OCI-LY7 (cell line): ENCODE data around the gene FOXI1. TPM values are rescaled to one million over a fixed set of nuclear protein-coding genes. Genes with fewer than 3 reads are reported as not detected.
"Not testable (repeated sequence)": the region's sequence is repeated elsewhere in the genome, so short reads cannot be mapped to it uniquely, and the experiment has no call there.

Experiments
- BruUV-seq: library from RNA; stranded (reverse); fragments of 400-500 nt; replicated peaks from 2 replicates; lab custom pipeline; 2021; lab: Mats Ljungman, UMichigan
- CTCF ChIA-PET: fragments of 300-600 bp; sonication (Branson Sonifier 250); formaldehyde crosslinking; loops from one replicate; lab custom pipeline; 2022; ENCODE audit warnings: antibody characterized with exemption; ENCODE audit not compliant: unreplicated experiment; lab: Charles Lee
- POLR2A ChIA-PET: fragments of 300-600 bp; sonication (Branson Sonifier 250); formaldehyde crosslinking; loops from one replicate; lab custom pipeline; 2022; ENCODE audit warnings: antibody characterized with exemption; lab: Charles Lee
- DNase-seq: peaks from one replicate; pipeline ENCODE4 v3.0.0-alpha.2; 2015; ENCODE audit warnings: low spot score
- H2AFZ ChIP-seq: fragments of 200-600 bp; sonication (generic), shearing (Covaris generic); 2 replicates; pipeline ENCODE4 v1.6.1; 2014; ENCODE audit warnings: mild to moderate bottlenecking, antibody characterized with exemption, low read length, moderate library complexity
- H3K27ac ChIP-seq: fragments of 200-600 bp; sonication (generic); 2 replicates; pipeline ENCODE4 v1.5.1; 2014; ENCODE audit warnings: mixed run types, low read depth, mild to moderate bottlenecking, moderate library complexity, low read length, inconsistent platforms; ENCODE audit not compliant: poor library complexity, severe bottlenecking
- H3K36me3 ChIP-seq: fragments of 200-600 bp; sonication (generic); 2 replicates; pipeline ENCODE4 v1.6.1; 2014; ENCODE audit warnings: mild to moderate bottlenecking, antibody characterized with exemption, low read length, moderate library complexity, mixed read lengths; ENCODE audit not compliant: insufficient read depth
- H3K4me1 ChIP-seq: fragments of 200-600 bp; sonication (generic); 2 replicates; pipeline ENCODE4 v1.5.1; 2014; ENCODE audit warnings: mild to moderate bottlenecking, low read length; ENCODE audit not compliant: insufficient read depth, poor library complexity, severe bottlenecking
- H3K4me2 ChIP-seq: fragments of 200-600 bp; sonication (generic); 2 replicates; pipeline ENCODE4 v1.6.1; 2014; ENCODE audit warnings: mild to moderate bottlenecking, low read length
- H3K4me3 ChIP-seq: fragments of 200-600 bp; sonication (generic); 2 replicates; pipeline ENCODE4 v1.5.1; 2014; ENCODE audit warnings: mild to moderate bottlenecking, low read depth, low read length; ENCODE audit not compliant: poor library complexity, severe bottlenecking
- H3K79me2 ChIP-seq: fragments of 200-600 bp; sonication (generic); 2 replicates; pipeline ENCODE4 v1.6.1; 2016; ENCODE audit warnings: low read depth, mild to moderate bottlenecking, low read length, moderate library complexity, mixed read lengths; ENCODE audit not compliant: insufficient read depth
- H3K9me2 ChIP-seq: fragments of 200-600 bp; sonication (generic); 2 replicates; pipeline ENCODE4 v1.6.1; 2016; ENCODE audit warnings: mild to moderate bottlenecking, low read length, mixed read lengths; ENCODE audit not compliant: insufficient read depth
- H3K9me3 ChIP-seq: fragments of 200-600 bp; sonication (generic); 2 replicates; pipeline ENCODE4 v1.6.1; 2014; ENCODE audit warnings: mild to moderate bottlenecking, mixed run types, low read length, mixed read lengths
- H4K20me1 ChIP-seq: fragments of 200-600 bp; sonication (generic); 2 replicates; pipeline ENCODE4 v1.6.1; 2014; ENCODE audit warnings: mild to moderate bottlenecking, antibody characterized with exemption, low read length, moderate library complexity, mixed read lengths; ENCODE audit not compliant: insufficient read depth
- EZH2phosphoT487 ChIP-seq: fragments of 200-600 bp; sonication (generic); IDR thresholded peaks from 2 replicates; pipeline ENCODE4 v1.6.1; 2018; ENCODE audit warnings: low read depth, borderline replicate concordance, mild to moderate bottlenecking, mixed run types, antibody characterized with exemption, low read length, moderate library complexity, mixed read lengths
- intact Hi-C: fragments of 100-400 bp; cut with micrococcal nuclease; formaldehyde crosslinking; loops from one replicate; pipeline ENCODE4 v1.10.0; 2022; ENCODE audit not compliant: unreplicated experiment
- total RNA-seq, 2 experiments: library from RNA; depleted of rRNA in 1 of 2; stranded (reverse); fragments of >200 nt in 1 of 2; shearing (Covaris generic) in 1 of 2; gene quantifications; 2 replicates each; pipeline ENCODE4 v1.2.3, GENCODE V29; 2014 to 2022
- TF ChIP-seq, protein P1 (sequence below): fragments of 200-600 bp; sonication (generic); conservative IDR thresholded peaks from 2 replicates; pipeline ENCODE4 v1.5.1; 2014; ENCODE audit warnings: mild to moderate bottlenecking, antibody characterized with exemption, low read length, moderate library complexity, mixed read lengths

Gene FOXI1
- total RNA-seq, 2 experiments from 2014 or later, result not detected

DNA sequence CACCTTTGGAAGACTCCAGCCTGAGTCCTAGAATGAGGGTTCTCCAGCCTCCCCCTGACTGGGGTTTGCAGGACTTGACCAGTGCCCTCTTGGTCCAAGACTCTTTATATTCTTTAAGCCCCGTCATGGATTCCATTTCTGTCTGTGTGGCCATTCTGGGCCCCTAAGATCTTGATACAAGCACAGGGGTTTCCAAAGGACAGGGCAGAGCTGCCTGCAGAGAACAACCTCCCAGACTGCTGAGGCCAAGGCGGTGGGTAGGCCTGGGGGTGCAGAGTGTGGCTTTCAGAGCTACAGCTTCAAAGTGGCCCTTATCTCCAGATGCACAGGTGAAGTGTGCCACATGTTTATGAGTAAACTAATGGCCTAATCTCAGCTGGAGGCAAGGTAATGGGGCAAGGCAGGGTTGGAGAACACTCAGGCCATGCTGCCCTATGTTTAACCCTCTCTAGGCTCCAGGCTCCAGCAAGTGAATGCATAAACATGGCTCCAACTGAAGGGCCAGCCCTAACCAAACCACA lies 32.1 kb downstream of the FOXI1 start:
- no peaks in the 10 kb centered on the region for H3K4me1 ChIP-seq
- H3K4me2 ChIP-seq, result no peak overlapping the region
- H2AFZ ChIP-seq, result no peak overlapping the region
- TF ChIP-seq, protein P1, sequence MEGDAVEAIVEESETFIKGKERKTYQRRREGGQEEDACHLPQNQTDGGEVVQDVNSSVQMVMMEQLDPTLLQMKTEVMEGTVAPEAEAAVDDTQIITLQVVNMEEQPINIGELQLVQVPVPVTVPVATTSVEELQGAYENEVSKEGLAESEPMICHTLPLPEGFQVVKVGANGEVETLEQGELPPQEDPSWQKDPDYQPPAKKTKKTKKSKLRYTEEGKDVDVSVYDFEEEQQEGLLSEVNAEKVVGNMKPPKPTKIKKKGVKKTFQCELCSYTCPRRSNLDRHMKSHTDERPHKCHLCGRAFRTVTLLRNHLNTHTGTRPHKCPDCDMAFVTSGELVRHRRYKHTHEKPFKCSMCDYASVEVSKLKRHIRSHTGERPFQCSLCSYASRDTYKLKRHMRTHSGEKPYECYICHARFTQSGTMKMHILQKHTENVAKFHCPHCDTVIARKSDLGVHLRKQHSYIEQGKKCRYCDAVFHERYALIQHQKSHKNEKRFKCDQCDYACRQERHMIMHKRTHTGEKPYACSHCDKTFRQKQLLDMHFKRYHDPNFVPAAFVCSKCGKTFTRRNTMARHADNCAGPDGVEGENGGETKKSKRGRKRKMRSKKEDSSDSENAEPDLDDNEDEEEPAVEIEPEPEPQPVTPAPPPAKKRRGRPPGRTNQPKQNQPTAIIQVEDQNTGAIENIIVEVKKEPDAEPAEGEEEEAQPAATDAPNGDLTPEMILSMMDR, result no peak
- TF ChIP-seq EZH2phosphoT487, result no peak
- H3K79me2 ChIP-seq, result no peaks in the 10 kb centered on the region
- H4K20me1 ChIP-seq, result no peaks in the 10 kb centered on the region
- H3K4me3 ChIP-seq, result no peak overlapping the region
- CTCF ChIA-PET, result no interaction called here
- H3K9me2 ChIP-seq, result no peaks in the 10 kb centered on the region
- DNase-seq, result no peak
- POLR2A ChIA-PET, result no interaction called here
- no TSS peak for BruUV-seq
- intact Hi-C loops, result no loop called here
- H3K36me3 ChIP-seq, result no peaks in the 10 kb centered on the region
- H3K9me3 ChIP-seq, result no peaks in the 10 kb centered on the region
- no peak overlapping the region for H3K27ac ChIP-seq

DNA sequence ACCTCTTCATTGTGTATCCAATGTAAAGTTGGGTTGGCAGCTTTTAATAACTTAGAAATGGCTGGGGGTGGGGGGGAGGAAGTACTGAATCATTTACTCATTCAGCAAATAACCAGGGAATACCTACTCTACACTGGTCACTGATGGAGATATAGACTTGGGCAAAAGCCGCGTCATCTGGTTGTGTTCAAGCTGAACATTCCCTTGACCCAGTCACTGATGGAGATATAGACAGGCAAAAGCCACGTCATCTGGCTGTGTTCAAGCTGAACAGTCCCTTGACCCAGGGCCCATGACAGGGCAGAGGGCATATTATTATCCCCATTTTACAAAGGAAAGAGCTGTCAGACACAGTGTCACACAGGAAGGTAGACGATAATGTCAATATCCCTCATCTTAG lies 32.6 kb downstream of the FOXI1 start:
- intact Hi-C loops, result no loop called here
- DNase-seq, result no peak
- no peaks in the 10 kb centered on the region for H4K20me1 ChIP-seq
- TF ChIP-seq, protein P1, result no peak
- no peak for TF ChIP-seq EZH2phosphoT487
- no peak overlapping the region for H3K4me2 ChIP-seq
- no peak overlapping the region for H3K4me3 ChIP-seq
- H3K9me3 ChIP-seq, result no peaks in the 10 kb centered on the region
- no TSS peak for BruUV-seq
- ChIA-PET CTCF (no interaction called here), POLR2A (no interaction called here)
- H3K79me2 ChIP-seq, result no peaks in the 10 kb centered on the region
- H2AFZ ChIP-seq, result no peak overlapping the region
- no peak overlapping the region for H3K27ac ChIP-seq
- H3K4me1 ChIP-seq, result no peaks in the 10 kb centered on the region
- no peaks in the 10 kb centered on the region for H3K36me3 ChIP-seq
- H3K9me2 ChIP-seq, result no peaks in the 10 kb centered on the region

DNA sequence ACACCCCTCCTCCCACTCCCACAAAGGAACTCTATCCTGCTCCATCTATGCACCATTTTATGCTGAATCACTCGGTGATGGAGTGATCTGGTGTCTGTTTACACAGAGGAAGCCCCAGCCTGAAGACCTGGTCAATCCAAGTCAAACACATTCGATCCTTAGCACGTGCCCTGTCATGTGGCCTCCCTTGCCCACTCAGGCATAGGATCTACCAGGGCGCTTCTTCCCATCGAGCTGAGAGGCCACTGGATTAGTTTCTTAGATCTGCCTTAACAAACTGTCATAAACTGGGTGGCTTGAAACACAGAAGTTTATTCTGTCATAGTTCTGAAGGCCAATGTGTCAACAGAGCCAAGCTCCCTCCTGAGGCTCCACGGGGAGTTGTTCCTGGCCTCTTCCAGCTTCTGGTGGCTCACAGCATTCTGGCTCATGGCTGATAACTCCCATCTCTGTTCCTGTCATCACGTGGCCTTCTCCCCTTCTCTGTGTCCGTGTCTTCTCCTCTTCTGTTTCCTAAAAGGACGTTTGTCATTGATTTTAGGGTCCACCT lies 34.2 kb downstream of the FOXI1 start:
- intact Hi-C loops, result no loop called here
- CTCF ChIA-PET, result interaction anchor here (0.8 kb wide), 1 partner anchor 33 kb away, joined by 3 read pairs; no protein-coding TSS in a partner anchor
- POLR2A ChIA-PET, result no interaction called here
- no peak for DNase-seq
- TF ChIP-seq EZH2phosphoT487, result no peak
- TF ChIP-seq, protein P1, result no peak
- no peak overlapping the region for H2AFZ ChIP-seq
- BruUV-seq, result no TSS peak
- no peak overlapping the region for H3K4me3 ChIP-seq
- H3K27ac ChIP-seq, result no peak overlapping the region
- no peaks in the 10 kb centered on the region for H4K20me1 ChIP-seq
- no peak overlapping the region for H3K4me2 ChIP-seq
- no peaks in the 10 kb centered on the region for H3K9me2 ChIP-seq
- H3K79me2 ChIP-seq, result no peaks in the 10 kb centered on the region
- no peaks in the 10 kb centered on the region for H3K9me3 ChIP-seq
- no peaks in the 10 kb centered on the region for H3K36me3 ChIP-seq
- no peaks in the 10 kb centered on the region for H3K4me1 ChIP-seq

DNA sequence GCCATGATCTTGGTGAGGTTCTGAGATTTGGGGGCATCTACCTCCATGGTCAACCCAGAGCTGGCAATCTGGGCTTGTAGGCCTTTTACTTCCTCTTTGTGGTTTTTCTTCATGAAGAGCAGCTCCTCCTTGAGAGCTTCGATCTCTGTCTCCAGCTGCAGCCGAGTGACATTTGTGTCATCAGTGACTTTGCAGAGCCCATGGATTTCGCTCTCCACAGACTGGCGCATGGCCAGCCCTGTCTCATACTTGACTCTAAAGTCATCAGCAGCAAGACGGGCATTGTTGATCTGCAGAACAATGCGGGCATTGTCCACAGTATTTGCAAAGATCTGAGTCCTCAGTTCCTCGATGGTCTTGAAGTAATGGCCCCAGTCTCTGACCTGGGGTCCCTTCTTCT lies 35.5 kb downstream of the FOXI1 start:
- not testable (repeated sequence) for H3K9me3 ChIP-seq

More for the DNA sequence above, 35.5 kb downstream of the FOXI1 start:
- H3K4me3 ChIP-seq, CTCF ChIA-PET, BruUV-seq, POLR2A ChIA-PET, H3K36me3 ChIP-seq, DNase-seq, H3K79me2 ChIP-seq, H3K27ac ChIP-seq, intact Hi-C loops, H3K9me2 ChIP-seq, H3K4me1 ChIP-seq, H3K4me2 ChIP-seq, H4K20me1 ChIP-seq, H2AFZ ChIP-seq: not testable (repeated sequence)
